CD4-positive, alpha-beta T cell treated with Interleukin-10 for 1 hour (primary cell): Measurements from ENCODE around the gene NEUROD1.

Experiments
- DNase-seq: peaks from one replicate; pipeline ENCODE4 v3.0.0-alpha.2; 2020

Gene NEUROD1

DNA sequence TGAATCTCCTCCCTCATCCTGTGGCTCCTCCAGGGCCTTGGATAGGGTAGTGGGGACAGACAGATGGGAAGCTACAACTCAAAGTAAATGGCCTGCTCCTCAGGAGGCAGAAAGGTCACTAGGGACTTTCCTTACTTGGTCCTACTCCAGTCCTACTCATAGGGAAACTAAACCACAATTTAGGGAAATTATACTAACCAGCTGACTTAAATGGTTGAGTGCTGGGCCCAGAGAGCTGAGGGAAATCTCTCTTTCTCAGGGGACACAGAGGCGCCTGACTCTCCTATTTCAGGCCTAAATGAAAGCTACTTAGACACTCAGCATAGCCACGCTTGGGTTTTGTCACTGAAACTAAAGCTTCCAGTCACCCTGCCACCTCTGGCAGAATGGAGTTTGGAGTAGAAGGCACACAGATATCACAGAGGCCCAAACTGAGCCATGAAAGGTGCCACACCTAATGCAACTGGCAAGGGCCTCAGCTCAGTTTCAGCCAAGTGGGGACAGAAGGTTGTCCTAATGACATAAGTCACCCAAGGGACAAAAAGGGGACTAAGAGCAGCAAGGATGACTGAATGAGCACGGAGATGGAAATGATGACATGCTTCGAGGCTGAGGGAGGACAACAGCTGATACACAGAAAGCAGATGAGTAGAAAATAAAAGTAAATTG is 47.5 kb downstream of the NEUROD1 start:
- no peak for DNase-seq

DNA sequence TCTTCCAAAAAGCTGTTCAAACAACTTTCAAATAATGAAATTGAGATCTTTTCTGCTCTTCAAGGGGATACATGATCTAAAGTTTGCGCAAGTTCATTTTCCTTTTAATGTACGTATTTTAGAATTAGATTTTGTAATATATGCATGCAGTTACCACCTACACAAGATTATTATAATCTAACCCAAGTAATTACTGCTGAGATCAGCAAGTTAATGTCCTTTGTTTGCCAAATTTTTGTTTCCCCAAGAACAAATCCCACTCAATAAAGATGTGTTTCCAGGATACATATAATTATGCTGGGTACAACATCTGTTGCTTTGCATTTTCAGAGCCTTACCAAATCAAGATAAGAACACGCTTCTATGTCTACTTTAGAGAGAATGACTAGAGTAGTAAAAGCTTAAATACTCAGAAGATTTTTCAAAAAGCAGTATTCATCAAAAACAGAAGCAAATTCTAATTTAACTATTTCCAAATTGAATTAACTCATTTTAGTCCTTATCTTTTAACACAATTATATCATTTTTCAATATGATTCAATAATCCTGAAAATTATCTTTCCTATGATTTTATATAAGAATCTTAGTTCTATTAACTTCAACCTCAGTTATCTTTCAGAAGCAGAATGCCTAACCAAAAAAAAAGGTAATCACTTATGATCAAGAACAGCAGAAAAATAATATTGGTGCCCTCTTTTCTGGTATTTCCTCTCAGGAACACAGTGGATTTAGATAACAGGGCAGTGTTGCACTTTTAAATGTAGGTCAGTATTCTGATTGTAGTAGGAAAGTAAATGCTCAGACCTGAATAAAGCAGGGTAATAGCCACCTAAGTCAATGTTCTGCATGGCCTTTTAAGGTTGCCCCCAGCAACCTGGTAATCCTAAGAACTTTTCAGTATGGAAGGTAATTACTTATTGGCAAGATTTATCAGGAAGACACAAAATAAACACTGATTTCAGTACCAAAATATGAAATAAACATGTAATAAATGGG is 51.4 kb downstream of the NEUROD1 start:
- no peak for DNase-seq

DNA sequence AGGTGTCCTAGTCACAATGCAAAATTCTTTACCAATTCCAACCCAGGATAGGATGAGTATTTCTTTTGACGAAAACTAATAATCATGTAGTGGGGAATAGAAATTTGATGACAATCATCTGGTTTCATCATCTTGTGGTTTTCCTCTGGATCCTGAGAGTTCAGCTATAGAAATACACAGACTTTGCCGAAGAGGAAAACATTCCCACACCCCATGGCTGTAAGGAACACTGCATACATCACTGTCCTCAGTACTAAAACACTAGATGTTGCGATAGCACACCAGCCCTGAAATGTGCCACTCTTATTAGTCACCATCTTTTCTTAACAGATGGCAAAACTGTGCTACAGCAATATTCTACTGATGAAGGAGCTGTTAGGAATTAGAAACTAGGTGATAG is 52.8 kb downstream of the NEUROD1 start:
- DNase-seq = no peak

DNA sequence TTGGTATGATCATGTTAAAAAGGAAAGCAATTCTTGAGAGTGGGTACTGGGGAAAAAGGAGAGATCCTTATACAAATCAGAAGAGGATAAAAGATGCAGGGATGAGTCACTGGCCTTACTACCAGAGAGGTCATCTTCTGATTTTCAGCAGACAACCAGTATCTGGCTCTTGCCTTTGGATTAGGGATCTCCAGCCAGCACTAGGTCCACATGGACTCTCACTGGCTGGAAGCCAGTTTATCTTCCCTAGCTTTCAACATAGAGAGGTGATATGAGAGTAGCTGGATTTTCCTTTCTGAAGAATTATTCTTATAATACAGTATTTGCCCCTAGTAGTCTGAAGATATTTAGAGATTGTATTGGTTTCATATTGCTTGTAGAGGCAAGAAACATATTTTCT is 53.6 kb downstream of the NEUROD1 start:
- no peak for DNase-seq
